IPS-15b (cell line): ENCODE measurements around the gene BHLHE23.

Experiments
- H3K27me3 ChIP-seq: one replicate; pipeline ENCODE4 v1.6.1; 2013; ENCODE audit warnings: low read length; ENCODE audit not compliant: control insufficient read depth, insufficient read depth
- H3K36me3 ChIP-seq: one replicate; pipeline ENCODE4 v1.6.1; 2013; ENCODE audit warnings: low read length; ENCODE audit not compliant: control insufficient read depth, insufficient read depth
- H3K4me1 ChIP-seq: one replicate; pipeline ENCODE4 v1.6.1; 2013; ENCODE audit warnings: mild to moderate bottlenecking, low read length; ENCODE audit not compliant: control insufficient read depth, insufficient read depth
- H3K4me3 ChIP-seq: one replicate; pipeline ENCODE4 v1.5.1; 2013; ENCODE audit warnings: low read depth, low read length
- H3K9ac ChIP-seq: one replicate; pipeline ENCODE4 v1.6.1; 2013; ENCODE audit warnings: low read depth, mild to moderate bottlenecking, low read length
- H3K9me3 ChIP-seq: one replicate; pipeline ENCODE4 v1.6.1; 2013; ENCODE audit warnings: mild to moderate bottlenecking, low read length; ENCODE audit not compliant: control insufficient read depth, insufficient read depth

Gene BHLHE23

DNA sequence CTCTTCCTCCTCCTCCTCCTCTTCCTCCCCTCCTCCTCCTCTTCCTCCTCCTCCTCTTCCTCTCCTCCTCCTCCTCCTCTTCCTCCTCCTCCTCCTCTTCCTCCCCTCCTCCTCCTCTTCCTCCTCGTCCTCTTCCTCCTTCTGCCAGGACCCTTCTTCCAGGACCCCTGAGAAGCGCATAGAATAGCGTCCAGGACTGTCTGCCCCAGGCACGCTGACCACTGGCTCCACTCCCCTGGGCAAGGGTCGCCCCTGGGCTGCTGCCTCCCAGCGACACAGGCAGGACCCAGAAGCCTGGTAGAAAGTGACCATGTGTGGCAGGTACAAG is 42.4 kb upstream of the BHLHE23 start:
- Histone ChIP-seq H3K27me3 (no peaks in the 10 kb centered on the region), H3K36me3 (no peaks in the 10 kb centered on the region), H3K9me3 (no peaks in the 10 kb centered on the region), H3K4me3 (no peak overlapping the region), H3K9ac (no peak overlapping the region), H3K4me1 (no peaks in the 10 kb centered on the region)

DNA sequence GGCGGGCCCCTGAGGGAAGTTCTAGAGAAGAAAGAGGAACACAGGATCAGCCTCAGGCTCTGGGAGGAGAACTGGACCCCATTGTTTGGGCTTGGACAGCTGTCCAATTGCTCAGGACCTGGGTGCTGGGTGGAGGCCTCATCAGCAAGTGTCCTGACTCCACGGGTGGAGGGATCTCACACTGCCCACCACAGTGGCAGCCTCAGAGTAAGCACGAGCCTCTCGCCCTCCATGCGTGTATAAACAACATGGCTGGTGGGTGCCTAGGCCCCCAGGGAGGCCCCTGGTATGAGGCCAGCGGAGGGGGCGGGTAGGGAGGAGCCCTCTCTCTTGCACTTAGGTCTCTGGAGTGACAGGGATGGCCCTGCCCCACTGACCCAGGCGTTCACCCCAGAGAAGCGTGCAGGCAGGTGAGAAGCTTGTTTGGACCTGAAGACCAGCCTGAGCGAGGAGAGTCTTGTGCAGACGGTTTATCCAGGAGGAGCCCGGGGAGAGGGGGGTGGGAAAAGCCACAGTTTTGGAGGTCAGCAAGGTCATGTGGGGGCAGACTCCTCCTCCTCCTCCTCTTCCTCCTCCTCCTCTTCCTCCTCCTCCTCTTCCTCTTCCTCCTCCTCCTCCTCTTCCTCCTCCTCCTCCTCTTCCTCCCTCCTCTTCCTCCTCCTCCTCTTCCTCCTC is 41.9 kb upstream of the BHLHE23 start:
- Histone ChIP-seq H3K9ac (no peak overlapping the region), H3K36me3 (no peaks in the 10 kb centered on the region), H3K27me3 (no peaks in the 10 kb centered on the region), H3K9me3 (no peaks in the 10 kb centered on the region), H3K4me3 (no peak overlapping the region), H3K4me1 (no peaks in the 10 kb centered on the region)

DNA sequence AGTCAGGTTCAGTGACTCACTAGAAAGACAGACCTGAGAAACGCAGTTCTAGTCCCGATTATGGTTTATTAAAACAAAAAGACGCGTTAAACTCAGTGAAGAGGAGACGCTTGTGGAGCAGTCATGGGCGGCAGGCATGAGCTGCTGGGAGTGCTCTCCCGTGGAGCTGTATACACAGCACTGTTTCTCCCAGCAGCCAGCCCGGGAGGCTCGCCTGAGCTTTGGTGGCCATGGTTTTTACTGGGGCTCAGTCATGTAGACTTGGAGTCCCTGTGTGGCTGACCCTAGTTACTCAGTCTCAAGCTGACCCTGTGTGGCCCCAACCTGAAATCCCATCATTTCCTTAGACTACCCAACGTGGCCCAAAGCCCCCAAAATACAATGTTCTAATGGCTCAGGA is 41.2 kb upstream of the BHLHE23 start:
- Histone ChIP-seq H3K9ac (no peak overlapping the region), H3K36me3 (no peaks in the 10 kb centered on the region), H3K9me3 (no peaks in the 10 kb centered on the region), H3K27me3 (no peaks in the 10 kb centered on the region), H3K4me1 (no peaks in the 10 kb centered on the region), H3K4me3 (no peak overlapping the region)

DNA sequence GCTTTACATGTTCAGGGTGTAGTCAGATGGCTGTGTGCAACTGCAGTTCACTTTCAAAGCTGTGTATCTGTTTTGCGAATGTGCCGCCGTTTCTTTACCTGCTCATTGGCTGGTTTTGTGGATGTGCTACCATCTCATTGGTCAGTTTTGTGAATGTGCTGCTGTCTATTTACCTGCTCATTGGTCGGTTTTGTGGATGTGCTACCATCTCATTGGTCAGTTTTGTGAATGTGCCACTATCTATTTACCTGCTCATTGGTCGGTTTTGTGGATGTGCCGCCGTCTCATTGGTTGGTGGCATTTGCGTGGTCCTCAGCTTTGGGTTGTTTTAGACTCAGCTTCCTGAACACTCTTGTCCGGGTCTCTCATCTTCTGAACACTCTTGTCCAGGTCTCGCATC is 40.5 kb upstream of the BHLHE23 start:
- Histone ChIP-seq H3K4me3 (no peak overlapping the region), H3K9me3 (no peaks in the 10 kb centered on the region), H3K27me3 (no peaks in the 10 kb centered on the region), H3K4me1 (no peaks in the 10 kb centered on the region), H3K9ac (no peak overlapping the region), H3K36me3 (no peaks in the 10 kb centered on the region)

DNA sequence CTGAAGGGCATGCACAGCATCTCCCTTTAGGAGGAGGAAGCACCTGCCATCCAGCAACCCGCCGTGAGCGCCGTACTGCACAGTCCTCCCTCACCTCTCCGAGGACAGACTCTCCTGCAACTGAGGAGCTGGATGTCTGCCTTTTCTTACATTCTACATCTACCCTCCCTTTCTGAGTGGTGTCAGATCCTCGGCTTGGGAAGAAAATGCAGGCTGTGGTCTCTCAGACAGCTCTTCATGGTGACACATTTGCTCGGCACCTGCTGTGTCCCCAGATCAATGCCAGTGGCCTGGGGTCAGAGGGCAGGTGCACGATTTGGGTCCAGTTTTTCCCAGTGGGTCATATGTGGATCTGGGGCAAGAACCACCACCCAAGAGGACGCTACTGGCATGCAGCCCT is 40.1 kb upstream of the BHLHE23 start:
- no peaks in the 10 kb centered on the region for H3K9me3 ChIP-seq
- H3K36me3 ChIP-seq, result no peaks in the 10 kb centered on the region
- H3K9ac ChIP-seq, result no peak overlapping the region
- H3K27me3 ChIP-seq, result no peaks in the 10 kb centered on the region
- no peaks in the 10 kb centered on the region for H3K4me1 ChIP-seq
- no peak overlapping the region for H3K4me3 ChIP-seq

DNA sequence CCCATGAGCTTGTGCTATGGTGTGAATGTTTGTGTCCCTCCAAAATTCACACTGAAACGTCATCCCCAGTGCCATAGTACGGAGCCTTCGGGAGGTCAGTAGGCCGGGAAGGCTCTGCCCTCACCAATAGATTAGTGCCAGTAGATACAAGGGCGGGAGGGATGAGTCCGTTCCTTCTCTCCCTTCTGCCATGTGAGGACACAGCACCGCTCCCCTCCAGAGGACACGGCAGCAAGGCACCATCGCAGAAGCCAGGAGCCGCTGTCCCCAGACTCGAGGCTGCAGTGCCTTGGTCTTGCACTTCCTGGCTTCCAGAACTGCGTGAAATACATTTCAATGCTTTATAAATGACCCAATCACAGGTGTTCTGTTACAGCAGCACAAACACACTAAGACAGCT is 39.2 kb upstream of the BHLHE23 start:
- no peaks in the 10 kb centered on the region for H3K4me1 ChIP-seq
- H3K36me3 ChIP-seq, result no peaks in the 10 kb centered on the region
- no peaks in the 10 kb centered on the region for H3K27me3 ChIP-seq
- no peak overlapping the region for H3K9ac ChIP-seq
- no peak overlapping the region for H3K4me3 ChIP-seq
- no peaks in the 10 kb centered on the region for H3K9me3 ChIP-seq

DNA sequence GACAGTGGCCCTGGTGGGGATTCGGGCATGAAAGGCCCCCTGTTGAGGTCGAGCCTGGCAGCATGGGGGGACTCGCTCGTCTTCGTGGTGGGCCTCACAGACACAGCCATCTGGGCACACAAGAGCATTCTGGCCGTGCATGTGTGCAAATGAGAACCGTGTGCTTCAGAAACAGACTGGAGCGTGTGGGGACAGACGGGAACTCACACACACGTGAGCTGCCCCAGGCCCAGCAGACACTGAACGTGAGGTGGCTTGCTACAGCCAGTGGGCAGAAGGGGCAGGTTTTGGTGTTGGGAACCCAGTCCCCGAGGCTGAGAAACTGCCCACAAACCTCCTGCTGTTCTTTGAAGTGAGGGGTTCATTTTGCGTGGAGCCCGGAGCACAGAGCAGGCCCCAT is 38.6 kb upstream of the BHLHE23 start:
- no peaks in the 10 kb centered on the region for H3K27me3 ChIP-seq
- H3K4me1 ChIP-seq, result no peaks in the 10 kb centered on the region
- no peaks in the 10 kb centered on the region for H3K9me3 ChIP-seq
- H3K36me3 ChIP-seq, result no peaks in the 10 kb centered on the region
- H3K4me3 ChIP-seq, result no peak overlapping the region
- H3K9ac ChIP-seq, result no peak overlapping the region

DNA sequence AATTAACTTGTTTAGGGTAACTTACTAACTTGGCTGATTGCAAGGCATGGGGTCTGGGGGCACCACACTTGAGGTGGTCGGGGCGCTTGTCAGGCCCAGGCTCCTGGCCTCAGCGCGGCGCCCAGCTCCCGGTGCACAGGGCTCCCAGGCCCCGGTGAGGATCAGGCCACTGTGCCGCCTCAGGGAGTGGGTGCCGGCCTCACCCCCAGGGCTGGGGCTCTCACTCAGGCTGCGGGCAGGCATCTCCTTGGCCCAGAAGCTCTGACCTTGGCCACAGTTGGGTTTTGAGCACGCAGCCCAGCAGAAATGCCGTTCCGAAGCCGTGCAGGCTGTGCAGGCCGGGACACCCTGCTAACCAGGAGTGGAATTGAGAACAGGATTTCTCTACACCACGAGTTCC is 37.8 kb upstream of the BHLHE23 start:
- Histone ChIP-seq H3K4me1 (no peaks in the 10 kb centered on the region), H3K4me3 (no peak overlapping the region), H3K9ac (no peak overlapping the region), H3K36me3 (no peaks in the 10 kb centered on the region), H3K9me3 (no peaks in the 10 kb centered on the region), H3K27me3 (no peaks in the 10 kb centered on the region)

DNA sequence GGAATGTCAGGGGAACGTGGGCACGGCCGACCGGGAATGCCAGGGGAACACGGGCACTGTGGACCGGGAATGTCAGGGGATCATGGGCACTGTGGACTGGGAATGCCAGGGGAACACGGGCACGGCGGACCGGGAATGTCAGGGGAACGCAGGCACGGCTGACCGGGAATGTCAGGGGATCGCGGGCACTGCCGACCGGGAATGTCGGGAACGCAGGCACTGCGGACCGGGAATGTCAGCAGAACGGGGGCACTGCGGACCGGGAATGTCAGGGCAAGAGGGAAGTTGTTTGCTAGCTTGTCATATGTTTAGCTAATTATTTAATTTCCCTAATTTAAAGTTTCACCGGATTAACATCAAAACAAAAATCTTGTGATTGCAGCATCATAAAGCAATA is 37.4 kb upstream of the BHLHE23 start:
- Histone ChIP-seq H3K4me3 (no peak overlapping the region), H3K27me3 (no peaks in the 10 kb centered on the region), H3K4me1 (no peaks in the 10 kb centered on the region), H3K9ac (no peak overlapping the region), H3K9me3 (no peaks in the 10 kb centered on the region), H3K36me3 (no peaks in the 10 kb centered on the region)

DNA sequence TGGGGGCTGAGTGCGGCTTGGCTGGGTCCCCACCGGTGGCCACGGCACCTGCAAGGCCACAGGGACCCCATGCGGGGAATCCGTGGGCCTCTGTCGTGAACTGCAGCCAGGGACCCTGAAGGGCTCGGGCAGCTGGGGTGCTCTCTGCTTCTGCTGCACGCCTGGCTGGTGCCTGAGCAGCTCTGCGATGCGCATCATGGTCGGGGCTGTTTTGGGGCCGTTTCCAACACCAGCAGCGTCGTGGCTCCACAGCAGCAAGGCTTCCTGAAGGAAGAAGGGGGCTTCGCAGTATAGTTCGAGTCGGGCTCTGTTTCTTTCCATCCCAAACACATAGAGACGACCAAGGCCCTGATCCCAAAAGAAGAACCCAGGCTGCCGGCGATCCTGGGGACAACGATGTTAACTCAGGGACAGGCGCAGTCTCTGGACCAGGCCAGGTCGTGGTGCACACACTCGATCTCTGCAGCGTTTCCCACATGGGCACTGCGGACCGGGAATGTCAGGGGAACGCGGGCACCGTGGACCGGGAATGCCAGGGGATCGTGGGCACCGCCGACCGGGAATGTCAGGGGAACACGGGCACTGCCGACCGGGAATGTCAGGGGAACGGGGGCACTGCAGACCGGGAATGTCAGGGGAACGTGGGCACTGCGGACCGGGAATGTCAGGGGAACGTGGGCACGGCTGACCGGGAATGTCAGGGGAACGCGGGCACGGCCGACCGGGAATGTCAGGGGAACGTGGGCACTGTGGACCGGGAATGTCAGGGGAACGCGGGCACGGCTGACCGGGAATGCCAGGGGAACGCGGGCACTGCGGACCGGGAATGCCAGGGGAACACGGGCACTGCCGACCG is 36.8 kb upstream of the BHLHE23 start:
- Histone ChIP-seq H3K9ac (no peak overlapping the region), H3K27me3 (no peaks in the 10 kb centered on the region), H3K4me1 (no peaks in the 10 kb centered on the region), H3K36me3 (no peaks in the 10 kb centered on the region), H3K4me3 (no peak overlapping the region), H3K9me3 (no peaks in the 10 kb centered on the region)

DNA sequence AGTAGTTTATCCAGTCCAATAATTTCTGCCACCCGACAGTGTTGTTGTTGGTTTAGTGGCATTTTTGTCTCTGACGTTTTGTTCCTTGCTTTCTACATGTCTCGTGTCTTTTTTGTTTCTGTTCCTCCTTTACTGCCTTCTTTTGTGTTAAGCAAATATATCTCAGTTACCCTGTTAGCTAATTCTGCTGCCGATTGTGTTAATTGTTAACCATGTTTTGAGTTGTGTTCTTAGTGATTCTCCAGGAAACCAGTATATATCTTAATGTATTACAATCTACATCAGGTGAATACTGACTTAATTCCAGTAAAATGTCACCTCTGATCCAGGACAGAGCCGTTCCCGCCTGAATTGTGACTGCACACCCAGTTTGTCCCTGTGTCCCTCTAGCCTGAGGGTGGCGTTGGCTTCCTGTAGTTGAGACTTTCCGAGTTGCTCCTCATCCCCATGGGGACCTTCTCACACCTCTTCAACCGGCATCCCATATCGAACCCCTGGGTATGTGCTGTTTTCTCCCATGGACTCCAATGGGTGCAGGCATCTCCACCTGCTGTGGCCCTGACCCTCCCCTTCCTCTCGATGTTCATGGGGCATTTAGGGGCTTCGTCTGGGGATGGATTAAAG is 35.8 kb upstream of the BHLHE23 start:
- no peaks in the 10 kb centered on the region for H3K27me3 ChIP-seq
- H3K36me3 ChIP-seq, result no peaks in the 10 kb centered on the region
- H3K9me3 ChIP-seq, result no peaks in the 10 kb centered on the region
- H3K9ac ChIP-seq, result no peak overlapping the region
- H3K4me3 ChIP-seq, result no peak overlapping the region
- H3K4me1 ChIP-seq, result no peaks in the 10 kb centered on the region

DNA sequence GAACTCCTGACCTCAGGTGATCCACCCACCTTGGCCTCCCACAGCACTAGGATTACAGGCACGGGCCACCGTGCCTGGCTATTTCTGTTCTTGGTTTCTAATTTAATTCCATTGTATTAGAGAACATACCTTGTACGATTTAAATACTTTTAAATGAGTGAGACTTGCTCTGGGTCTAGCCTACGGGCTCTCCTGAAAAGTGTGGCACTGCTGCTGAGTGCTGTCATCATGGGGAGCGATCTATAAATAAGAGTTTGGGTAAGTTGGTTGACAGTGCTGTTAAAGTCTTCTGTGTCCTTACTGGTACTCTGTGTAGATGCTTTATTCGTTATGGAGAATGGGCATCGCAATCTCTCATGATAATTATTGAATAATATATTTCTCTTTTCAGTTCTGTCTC is 35.0 kb upstream of the BHLHE23 start:
- Histone ChIP-seq H3K9me3 (no peaks in the 10 kb centered on the region), H3K4me1 (no peaks in the 10 kb centered on the region), H3K27me3 (no peaks in the 10 kb centered on the region), H3K4me3 (no peak overlapping the region), H3K9ac (no peak overlapping the region), H3K36me3 (no peaks in the 10 kb centered on the region)
